ENCODE results near the gene CARD11.

- TF ChIP-seq TAF1 (IDR thresholded peaks at IDR 0.05; ENCODE audit: borderline replicate concordance, insufficient read depth, low read length), result no peak
- TF ChIP-seq POLR2AphosphoS5 (IDR thresholded peaks at IDR 0.05; ENCODE audit: low read depth, low read length), result no peak
- TF ChIP-seq REST (IDR thresholded peaks at IDR 0.05; ENCODE audit: insufficient read depth in 1 of 2, low read depth in 2 of 2, low read length in 2 of 2), result no peak
Measured at GRCh38 chr7:3073763-3074458, 30.2 kb upstream of the CARD11 start.

Measured in PFSK-1 (cell line).